OCI-M2 (cell line): ENCODE data around the gene FOXB1.

Experiments used
- DNase-seq: peaks from one replicate; lab custom pipeline; 2025; ENCODE audit not compliant: unreplicated experiment; lab: John Stamatoyannopoulos, UW

The FOXB1 gene

DNA sequence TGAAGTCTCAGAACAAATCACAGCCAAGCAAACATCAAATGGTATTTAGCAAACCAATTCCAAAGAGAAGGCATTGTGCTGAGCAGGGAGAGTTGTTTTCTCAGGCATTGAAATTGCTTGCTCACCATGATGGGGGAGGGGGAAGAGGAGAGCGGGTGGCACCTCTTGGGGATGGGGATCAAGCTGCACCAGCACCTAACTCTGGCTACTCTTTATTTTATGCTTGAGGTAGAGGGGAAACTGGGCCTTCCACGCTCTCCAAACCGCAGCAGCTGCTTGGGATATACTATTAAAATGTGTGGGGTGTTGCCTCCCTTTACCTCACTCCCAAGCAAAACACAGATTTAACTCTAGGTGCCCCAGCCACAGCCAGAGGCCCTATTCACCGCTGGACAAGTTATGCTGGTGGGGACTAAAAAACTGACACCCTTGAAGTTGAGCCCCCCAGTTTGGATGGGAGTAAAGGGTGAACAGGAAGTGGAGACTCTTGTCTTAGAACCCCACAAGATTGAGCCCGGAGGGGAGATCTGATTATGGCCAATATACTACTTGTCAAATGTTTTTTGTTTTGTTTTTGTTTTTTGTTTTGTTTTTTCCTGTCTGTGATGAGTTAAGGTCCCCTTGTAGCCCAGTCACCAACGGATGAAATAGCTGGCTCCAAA lies 5.0 kb upstream of the FOXB1 start:
- no peak for DNase-seq

GRCh38 chr15:59999612-60000112 lies 4.4 kb upstream of the FOXB1 start:
- DNase-seq: no peak

DNA sequence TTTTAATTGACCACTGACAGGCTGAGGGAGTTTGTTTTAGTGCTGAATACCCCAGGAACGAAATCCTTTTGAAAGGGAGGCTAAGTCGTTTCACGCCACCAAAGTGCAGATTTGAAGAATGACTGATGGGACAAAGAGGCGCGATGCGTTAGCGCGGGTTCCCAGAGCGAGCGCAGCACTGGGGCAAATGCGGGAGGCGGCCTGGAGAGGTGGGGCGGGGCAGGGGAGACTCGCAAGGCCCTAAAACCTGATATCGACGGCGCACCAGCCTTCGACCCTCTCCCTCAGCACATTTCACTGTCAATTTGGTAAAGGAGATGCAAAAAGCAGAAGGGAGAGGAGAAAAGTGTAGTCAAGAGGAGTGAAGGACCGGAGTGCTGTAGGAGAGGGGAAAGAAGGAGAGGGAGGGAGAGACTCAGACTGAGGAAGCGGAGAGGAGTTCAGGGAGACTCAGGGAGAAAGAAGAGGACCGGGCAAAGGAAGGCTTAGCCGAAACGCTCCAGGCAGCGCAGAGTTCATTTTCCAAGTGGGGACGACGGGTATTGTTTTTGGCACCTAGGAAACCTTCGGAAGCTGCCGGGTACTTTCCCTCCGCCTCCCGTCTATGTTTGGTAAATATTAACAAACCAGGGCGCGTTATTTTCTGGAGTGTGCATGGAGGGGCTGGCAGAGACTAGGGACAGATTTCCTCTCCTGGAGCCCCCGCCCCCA lies 3.8 kb upstream of the FOXB1 start:
- DNase-seq: no peak

DNA sequence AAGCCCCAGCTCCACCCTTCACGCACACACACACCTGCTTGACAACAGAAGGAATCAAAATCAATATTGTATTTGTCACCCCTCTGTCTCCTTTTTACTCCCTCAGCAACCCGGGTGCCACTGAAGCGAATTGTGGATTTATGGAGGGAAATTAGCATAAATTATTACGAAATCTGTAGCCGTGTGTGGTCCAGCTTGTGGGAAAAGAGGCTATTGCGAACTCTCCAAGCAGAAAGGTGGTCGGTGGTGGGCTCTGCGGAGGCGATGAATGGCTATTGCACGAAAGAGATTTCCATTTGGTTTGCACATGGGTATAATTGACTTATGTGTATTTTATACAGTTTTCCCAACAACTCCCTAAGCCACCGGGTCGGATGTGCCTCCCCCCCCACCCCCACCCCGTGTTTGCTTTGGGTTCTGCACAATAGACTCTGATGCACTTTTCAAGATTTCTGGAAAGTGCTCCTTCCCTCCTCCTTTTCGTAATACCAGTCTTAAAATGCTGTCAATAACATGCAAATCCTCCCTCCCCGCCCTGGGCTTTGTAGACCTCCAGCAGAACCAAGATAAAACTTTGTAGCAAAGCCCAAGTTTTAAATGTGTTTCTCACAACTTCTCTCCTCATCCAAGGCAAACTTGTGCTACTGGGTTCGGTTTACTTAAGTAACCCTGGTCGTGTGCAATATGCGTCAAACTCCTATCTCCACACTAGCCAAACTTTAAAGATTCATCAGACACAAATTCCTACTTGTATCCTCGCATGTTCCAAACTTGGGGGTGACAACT lies 3.1 kb upstream of the FOXB1 start:
- no peak for DNase-seq

DNA sequence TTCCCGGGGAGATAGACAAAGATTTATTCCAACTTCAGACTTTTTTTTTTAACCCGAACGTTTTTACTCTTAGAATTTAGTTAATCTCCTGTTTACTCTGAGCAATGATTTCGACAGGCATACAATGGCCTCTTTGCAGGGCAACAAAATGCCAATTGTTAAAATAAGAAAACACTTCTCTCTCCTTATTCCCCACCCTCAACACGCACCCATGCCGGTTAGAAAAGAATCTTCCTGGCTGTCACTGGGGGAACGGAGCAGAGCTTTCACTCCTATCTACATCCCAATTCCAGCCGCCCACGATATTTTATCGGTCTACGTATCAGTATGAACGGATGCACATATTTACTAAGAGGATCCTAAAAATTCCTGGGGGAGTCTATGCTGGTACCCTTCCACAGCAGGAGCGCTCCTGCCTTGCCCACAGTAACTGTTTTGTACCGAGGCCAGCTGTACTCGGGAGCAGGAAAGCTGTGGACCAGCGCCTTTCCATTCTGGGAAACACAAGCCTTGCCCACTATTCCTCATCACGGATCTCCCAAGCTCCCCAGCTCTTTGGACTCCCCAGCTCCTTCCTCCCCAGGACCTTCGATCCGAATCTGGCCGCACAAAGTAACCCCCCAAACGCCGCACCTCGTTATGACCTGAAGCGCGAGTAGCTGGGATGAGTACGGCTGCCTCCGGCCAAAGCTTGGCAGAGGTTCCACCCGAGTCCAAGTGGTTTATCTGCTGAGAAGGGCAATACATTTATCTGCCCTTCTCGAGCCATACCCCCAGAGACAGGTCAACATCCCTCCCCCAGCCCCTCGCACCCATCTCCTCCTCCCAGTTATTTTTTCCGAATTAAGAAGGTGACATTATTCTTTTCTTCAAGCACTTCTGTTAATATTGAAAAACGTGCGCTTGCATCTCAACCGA lies 2.2 kb upstream of the FOXB1 start:
- no peak for DNase-seq

DNA sequence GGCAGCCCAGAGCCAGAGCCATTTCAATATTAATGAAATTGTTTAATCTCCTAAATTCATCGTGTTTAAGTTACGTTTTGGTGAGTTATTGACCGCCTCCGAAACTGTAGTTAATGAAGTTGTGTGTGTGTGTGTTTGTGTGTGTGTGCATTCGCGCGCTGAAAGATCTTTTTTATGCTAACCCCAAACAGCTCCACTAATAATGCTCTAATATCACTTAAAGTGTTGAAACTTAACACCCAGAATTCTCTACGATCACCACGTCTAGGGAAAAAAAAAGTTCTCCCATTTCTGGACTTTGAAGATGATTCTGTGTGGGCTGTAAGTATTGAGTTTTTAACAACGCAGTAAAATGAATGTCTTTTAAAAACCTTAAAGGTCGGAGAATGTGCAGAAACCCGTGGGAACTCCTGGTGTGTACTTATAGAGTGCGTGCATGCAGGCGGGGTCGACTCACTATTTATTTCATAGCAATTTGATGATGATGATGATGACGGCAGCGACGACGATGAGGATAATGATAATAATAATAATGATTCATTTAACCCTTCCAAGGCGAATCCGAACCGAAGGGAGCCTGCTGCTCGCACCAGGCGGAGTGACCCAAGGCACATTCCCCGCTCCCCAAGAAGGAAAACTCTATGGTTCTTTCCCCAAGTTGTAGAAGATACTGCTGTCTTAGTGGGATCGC lies 1.4 kb upstream of the FOXB1 start:
- no peak for DNase-seq

DNA sequence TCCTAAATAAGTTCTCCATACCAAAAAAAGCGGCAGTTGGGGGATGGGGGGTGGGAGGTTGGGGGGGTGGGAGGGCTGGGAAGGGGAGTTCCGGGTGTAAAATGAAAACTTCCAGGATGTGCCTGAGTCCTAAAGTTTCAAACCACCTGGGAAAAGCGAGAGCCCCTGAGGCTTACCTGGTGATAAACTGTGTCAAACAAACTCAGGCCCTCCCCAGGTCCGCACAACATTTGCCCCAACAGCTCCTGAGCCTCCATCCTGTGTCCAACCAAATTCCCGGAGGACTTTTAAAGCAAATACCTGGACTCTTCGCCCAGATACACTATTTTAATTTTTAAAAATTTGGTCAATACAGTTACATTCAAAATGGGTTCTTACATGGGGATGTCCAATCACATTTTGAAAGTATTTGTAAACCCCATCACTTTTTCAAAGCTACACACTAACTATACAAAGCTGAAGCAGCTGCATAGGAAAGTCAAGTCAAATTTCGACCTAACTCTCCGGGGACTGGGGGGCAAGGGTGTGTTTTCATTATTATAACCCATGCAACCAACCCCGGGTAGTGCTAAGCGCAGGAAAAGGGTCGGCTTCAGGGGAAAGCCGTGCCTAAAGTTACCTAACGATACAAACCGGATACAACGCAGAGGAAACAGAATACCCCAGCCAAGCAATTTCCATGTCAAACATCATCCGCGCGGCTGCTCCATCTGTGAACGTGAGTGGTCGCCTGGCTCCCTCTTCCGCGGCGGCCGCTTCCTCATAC lies 685 bp upstream of the FOXB1 start:
- no peak for DNase-seq

GRCh38 chr15:60004846-60005351 lies 788 bp downstream of the FOXB1 start:
- no peak for DNase-seq

DNA sequence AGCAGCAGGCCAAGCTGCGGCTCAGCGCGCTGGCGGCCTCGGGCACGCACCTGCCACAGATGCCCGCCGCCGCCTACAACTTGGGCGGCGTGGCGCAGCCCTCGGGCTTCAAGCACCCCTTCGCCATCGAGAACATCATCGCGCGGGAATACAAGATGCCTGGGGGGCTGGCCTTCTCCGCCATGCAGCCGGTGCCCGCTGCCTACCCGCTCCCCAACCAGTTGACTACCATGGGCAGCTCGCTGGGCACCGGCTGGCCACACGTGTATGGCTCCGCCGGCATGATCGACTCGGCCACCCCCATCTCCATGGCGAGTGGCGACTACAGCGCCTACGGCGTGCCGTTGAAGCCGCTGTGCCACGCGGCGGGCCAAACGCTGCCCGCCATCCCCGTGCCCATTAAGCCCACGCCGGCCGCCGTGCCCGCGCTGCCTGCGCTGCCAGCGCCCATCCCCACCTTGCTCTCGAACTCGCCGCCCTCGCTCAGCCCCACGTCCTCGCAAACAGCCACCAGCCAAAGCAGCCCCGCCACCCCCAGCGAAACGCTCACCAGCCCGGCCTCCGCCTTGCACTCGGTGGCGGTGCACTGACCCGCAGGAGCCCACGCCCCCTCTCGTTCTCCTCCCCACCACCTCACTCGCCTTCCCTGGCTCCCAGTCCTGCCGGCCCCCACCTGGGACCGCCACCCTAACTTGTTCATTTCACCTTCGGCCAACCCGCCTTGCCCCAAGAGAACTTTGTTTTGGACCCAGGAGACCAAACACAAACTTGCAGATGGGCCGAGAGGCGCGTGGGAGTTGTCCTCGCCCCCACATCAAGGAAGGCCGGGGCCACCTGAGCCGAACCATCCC lies 1.5 kb downstream of the FOXB1 start:
- DNase-seq: no peak

GRCh38 chr15:60006203-60006862 lies 2.2 kb downstream of the FOXB1 start:
- no peak for DNase-seq

DNA sequence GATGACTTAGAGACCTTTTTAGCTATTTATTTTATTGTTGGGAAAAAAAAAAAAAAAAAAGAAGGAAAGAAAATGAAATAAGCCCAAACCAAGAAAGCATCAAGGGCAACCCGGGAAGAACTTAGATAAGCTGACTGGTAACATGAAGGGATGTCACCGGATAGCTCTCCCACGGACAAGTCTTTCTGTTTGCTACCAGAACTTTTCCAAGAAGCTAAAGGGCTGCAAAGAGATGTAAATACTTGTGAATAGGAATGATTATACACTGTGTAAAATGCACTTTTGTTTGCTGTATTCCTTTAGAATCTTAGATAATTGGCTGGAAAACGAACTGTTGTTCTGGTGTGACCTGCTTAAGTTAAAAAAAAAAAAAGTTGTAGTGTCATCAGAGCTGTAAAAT lies 2.8 kb downstream of the FOXB1 start:
- DNase-seq: no peak

- DNase-seq: no peak
Measured at GRCh38 chr15:60009124-60009960, 5.2 kb downstream of the FOXB1 start.

GRCh38 chr15:60009980-60010732 lies 6.0 kb downstream of the FOXB1 start:
- DNase-seq: no peak

DNA sequence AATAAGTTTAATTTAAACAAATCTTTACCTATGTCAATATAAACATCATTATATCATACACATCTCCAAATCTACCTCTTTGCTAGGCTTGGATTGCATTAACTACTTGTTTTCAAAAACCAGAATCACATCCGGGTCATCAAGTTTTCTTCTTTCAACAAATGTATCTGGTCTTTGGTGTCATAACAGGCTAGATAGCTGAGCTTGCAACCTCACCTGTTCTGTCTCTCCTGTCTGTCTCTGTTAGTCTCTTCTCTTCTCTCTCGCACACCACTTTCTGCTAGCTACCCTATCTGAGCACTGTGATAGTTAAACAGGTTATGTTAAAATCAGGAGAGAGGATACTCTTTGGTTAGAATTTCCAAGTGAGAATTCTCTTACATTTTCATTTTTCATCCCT lies 6.7 kb downstream of the FOXB1 start:
- DNase-seq: no peak

DNA sequence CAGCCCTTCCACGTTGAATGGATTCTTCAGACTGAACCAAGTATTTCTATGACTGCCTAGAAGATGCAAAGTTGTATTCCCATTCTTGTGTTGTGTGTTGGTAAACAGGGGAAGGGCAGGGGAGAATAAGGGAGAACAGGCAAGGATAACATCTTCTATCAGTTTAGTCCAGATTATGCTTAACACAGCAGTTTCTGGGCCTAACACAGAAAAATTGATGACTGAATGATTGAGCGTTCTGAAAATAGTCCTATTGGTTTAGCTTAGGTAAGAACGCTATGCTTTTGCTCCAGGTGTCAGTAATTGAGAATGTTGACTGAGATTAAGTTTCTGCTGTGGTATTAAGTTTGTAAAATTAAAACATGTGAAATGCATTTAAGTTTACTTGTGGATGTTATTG lies 8.6 kb downstream of the FOXB1 start:
- no peak for DNase-seq
